Vagina (tissue), 2 donors: ENCODE data around the gene EML6.

Experiments
- POLR2A ChIP-seq, 2 donors: fragments of 450-650 bp; IDR thresholded peaks; one replicate each; pipeline ENCODE4 v1.6.1; 2017; ENCODE audit warnings: antibody characterized with exemption in 2 of 2, mild to moderate bottlenecking in 2 of 2, moderate library complexity in 2 of 2
- POLR2AphosphoS5 ChIP-seq, 2 donors: sonication (generic); formaldehyde crosslinking; IDR thresholded peaks; one replicate each; pipeline ENCODE4 v1.9.0; 2017; ENCODE audit warnings: antibody characterized with exemption in 2 of 2, mild to moderate bottlenecking in 2 of 2, low read depth in 1 of 2; ENCODE audit not compliant: insufficient read depth in 1 of 2
- TF ChIP-seq, protein P1 (sequence below), 3 experiments: fragments of 450-650 bp in 2 of 3; fragments of 200-600 bp in 1 of 3; sonication (generic) in 1 of 3; IDR thresholded peaks; one replicate each; pipeline ENCODE4 v1.5.1; 2017 to 2019; ENCODE audit warnings: antibody characterized with exemption in 3 of 3, mild to moderate bottlenecking in 2 of 3, moderate library complexity in 2 of 3

DNA sequence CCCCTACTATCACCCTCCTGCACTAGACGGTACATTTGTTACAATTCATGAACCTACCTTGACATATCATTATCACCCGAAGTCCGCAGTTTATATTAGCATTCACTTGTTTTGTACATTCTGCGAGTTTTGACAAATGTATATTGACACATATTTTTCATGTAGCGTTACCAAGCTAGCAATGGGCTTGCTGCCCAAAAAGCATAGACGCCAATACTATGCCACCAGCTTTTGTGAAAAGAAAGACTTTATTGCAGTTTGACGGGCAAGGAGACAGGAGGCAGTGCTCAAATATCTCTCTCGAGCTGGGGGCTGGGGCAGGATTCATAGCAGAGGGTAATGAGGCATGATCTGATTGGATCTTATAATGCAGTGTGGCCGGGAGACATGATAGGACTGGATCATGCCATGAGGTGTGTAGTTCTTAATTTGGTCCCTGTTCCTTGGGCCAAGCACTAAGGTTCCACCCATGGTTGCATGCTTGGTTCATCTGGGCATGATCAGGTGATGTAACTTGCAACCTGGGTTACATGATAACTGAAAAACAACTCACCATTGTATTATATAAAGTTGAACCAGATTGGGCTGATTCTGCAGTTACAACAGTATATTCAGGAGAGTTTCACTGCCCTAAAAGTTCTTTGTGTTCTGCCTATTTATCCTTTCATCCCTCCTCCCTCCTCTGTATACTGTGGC is 164.5 kb downstream of the EML6 start:
- TF ChIP-seq POLR2A (IDR thresholded peaks at IDR 0.05) (no peak), POLR2AphosphoS5 (IDR thresholded peaks at IDR 0.05; ENCODE audit: insufficient read depth in 1 of 2, low read depth in 1 of 2) (no peak)
- TF ChIP-seq, protein P1, sequence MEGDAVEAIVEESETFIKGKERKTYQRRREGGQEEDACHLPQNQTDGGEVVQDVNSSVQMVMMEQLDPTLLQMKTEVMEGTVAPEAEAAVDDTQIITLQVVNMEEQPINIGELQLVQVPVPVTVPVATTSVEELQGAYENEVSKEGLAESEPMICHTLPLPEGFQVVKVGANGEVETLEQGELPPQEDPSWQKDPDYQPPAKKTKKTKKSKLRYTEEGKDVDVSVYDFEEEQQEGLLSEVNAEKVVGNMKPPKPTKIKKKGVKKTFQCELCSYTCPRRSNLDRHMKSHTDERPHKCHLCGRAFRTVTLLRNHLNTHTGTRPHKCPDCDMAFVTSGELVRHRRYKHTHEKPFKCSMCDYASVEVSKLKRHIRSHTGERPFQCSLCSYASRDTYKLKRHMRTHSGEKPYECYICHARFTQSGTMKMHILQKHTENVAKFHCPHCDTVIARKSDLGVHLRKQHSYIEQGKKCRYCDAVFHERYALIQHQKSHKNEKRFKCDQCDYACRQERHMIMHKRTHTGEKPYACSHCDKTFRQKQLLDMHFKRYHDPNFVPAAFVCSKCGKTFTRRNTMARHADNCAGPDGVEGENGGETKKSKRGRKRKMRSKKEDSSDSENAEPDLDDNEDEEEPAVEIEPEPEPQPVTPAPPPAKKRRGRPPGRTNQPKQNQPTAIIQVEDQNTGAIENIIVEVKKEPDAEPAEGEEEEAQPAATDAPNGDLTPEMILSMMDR (IDR thresholded peaks at IDR 0.05), result no peak
